ES-I3 (cell line): Measurements from ENCODE around the gene FAM53B.

Source experiments
- H3K36me3 ChIP-seq: 2 replicates; pipeline ENCODE4 v1.6.1; 2013; ENCODE audit warnings: mild to moderate bottlenecking, low read length, control low read depth, moderate library complexity; ENCODE audit not compliant: insufficient read depth
- H3K4me1 ChIP-seq: 2 replicates; pipeline ENCODE4 v1.6.1; 2013; ENCODE audit warnings: mild to moderate bottlenecking, control low read depth, low read length; ENCODE audit not compliant: insufficient read depth
- H3K9ac ChIP-seq: 2 replicates; pipeline ENCODE4 v1.6.1; 2013; ENCODE audit warnings: low read depth, mild to moderate bottlenecking, low read length, moderate library complexity
- H3K9me3 ChIP-seq: 2 replicates; pipeline ENCODE4 v1.6.1; 2013; ENCODE audit warnings: mild to moderate bottlenecking, low read length, moderate library complexity; ENCODE audit not compliant: control insufficient read depth, insufficient read depth

Gene FAM53B

DNA sequence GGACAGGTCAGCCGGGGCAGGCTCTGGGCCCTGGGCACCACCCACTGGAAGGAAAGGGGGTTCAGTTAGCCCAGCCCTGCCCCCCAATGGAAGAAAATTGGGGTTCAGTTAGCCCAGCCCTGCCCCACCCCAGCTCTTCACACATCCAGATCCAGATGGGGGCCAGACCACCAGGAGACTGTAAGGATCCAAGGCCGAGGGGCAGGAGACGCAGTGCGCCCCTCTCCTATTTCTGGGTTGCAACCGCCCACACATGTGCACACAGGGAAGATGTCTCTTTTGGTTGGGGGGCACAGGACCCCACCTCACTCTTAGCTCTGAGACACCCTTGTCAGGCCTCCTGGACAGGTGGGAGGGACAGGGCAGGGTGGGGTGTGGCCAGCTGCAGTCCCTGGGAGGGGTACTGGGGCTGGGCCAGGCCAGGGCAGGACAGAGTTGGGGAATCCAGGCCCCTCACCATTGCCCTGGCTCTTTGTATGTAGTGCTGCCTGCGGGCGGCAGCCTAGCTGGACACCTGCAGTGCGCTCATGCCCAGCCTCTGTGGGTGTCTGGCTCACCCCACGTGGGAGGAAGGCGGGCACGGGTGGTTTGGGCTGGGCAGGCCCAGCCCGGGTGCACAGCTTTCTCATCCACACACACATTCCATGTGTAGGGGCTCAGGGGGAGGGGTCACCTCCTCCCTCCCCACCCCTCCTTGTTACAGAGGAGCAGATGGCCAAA lies 141.4 kb downstream of the FAM53B start:
- no peaks in the 10 kb centered on the region for H3K4me1 ChIP-seq
- H3K9ac ChIP-seq = no peak overlapping the region
- H3K9me3 ChIP-seq = no peaks in the 10 kb centered on the region
- no peaks in the 10 kb centered on the region for H3K36me3 ChIP-seq

DNA sequence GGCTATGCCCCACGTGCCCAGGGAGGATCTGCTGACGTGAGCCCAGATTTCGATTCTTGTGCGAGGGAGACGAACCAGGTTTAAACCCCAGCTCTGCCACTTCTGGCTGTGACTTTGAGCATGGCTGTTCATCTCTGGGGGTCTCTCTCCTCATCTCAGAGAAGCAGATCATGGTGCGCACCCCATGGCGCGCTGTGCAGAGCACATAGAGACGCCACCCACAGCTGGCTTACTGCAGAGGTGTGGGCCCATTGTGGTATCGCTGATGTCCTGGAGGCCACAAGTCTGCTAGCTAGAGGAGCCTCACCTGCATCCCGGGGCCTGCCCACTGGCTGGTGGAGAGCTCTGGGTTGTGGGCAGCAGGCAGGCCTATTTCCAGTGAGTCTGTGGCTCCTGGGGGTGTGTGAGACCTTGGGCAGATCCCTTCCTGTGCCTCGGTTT lies 142.0 kb downstream of the FAM53B start:
- no peak overlapping the region for H3K9ac ChIP-seq
- no peaks in the 10 kb centered on the region for H3K4me1 ChIP-seq

DNA sequence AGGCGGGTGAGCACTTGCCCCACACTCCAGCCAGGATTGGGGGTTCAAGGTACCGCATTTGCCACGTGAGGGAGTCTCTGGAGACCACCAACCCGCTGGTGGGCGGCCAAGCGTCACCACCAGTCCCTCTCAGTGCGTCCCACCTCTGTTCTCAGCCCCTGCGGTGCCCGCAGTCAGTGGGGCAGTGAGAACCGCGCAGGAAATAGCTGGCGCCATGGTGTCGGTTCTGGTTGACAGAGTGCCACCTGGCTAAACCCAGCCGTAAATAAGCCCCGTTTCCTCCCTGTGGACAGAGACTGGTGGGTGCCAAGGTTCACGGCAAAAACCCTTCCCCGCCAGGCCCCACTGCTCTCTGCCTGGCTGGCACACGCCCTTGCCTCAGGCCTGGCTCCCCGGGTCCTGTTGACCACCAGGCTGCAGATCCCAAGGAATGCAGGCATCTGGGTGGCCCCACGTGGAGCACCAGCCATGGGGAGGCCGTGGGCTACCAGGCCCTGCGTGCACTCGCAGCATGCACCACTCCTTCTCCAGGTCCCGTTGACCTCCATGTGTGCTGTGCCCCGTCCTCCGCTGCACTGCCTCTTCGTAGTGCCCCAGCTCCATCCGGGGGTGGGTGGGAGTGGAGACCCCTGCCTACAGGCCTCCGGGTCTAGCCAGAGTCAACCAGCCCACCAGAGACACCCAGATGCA lies 142.6 kb downstream of the FAM53B start:
- no peak overlapping the region for H3K9ac ChIP-seq
- no peaks in the 10 kb centered on the region for H3K36me3 ChIP-seq
- H3K4me1 ChIP-seq = no peaks in the 10 kb centered on the region

More for the DNA sequence above, 142.0 kb downstream of the FAM53B start:
- no peaks in the 10 kb centered on the region for H3K9me3 ChIP-seq
- H3K36me3 ChIP-seq = no peaks in the 10 kb centered on the region

DNA sequence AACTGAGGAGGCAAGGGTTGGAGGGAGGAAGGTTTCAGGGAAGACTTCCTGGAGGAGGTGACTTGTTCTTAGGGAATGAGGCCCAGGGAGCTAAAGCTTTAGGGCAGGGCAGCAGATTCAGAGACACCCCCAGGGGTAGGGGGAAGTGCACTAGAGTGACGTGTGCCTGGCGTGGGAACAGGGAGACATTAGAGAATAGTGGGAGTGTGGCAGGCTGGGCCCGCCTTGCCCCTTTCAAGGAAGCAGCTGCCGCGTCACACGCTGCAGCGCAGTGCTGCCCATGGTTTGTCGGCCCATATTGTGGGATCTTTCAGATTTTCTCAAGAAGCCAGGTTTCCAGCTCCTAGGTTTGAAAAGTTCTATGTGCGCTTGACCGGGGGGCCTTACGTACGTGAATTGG lies 143.2 kb downstream of the FAM53B start:
- Histone ChIP-seq H3K9ac (no peak overlapping the region), H3K4me1 (no peaks in the 10 kb centered on the region), H3K9me3 (no peaks in the 10 kb centered on the region), H3K36me3 (no peaks in the 10 kb centered on the region)

More for the DNA sequence above, 142.6 kb downstream of the FAM53B start:
- no peaks in the 10 kb centered on the region for H3K9me3 ChIP-seq

DNA sequence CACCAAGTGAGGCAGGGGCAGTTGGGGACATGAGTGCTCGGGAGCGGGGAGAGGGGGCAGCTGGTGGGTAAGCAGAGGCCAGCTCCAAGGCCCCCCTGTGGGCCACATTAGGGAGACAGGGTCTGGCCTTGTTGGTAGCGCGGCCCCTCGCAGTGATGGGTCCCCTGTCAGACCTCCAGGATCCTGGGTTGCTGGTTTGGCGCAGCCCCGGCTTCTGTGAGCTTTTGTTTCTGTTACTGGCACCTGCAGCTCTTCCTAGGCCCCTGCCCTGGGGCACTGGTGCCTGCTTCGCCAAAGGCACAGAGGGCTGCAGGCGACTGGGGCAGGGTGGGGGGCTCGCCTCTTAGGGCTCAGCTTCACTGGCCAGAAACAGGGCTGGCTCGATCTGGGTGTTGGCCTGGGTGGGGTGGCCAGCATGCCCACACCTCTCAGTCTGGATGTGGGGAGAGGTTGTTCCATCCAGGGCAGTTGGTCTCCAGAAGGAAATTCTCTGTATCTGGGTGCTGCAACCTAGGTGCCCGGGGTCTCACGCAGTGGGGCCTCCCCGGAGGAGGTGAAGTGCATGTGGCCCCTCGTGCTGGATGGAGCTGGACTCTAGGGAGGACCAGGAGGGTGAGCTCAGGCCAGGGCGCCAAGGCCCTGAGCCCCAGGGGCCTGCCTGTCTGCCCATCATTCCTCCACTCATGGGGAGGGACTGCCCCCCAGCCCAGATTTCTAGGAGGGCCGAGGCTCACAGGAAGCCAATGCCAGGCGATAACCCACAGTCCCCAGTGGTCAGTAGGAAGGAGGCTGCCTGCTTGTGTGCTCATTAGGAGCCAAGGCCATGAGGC lies 143.9 kb downstream of the FAM53B start:
- H3K9ac ChIP-seq = no peak overlapping the region
- no peaks in the 10 kb centered on the region for H3K9me3 ChIP-seq
- H3K36me3 ChIP-seq = no peaks in the 10 kb centered on the region
- no peaks in the 10 kb centered on the region for H3K4me1 ChIP-seq

- no peaks in the 10 kb centered on the region for H3K36me3 ChIP-seq
- no peaks in the 10 kb centered on the region for H3K4me1 ChIP-seq
- H3K9ac ChIP-seq = no peak overlapping the region
- no peaks in the 10 kb centered on the region for H3K9me3 ChIP-seq
These were observed 144.6 kb downstream of the FAM53B start for GRCh38 chr10:124599588-124600050.

- H3K4me1 ChIP-seq = no peaks in the 10 kb centered on the region
- H3K36me3 ChIP-seq = no peaks in the 10 kb centered on the region
- H3K9ac ChIP-seq = no peak overlapping the region
- no peaks in the 10 kb centered on the region for H3K9me3 ChIP-seq
These were observed 145.2 kb downstream of the FAM53B start for GRCh38 chr10:124598773-124599587.

GRCh38 chr10:124598196-124598595 lies 146.0 kb downstream of the FAM53B start:
- H3K9me3 ChIP-seq = no peaks in the 10 kb centered on the region
- no peaks in the 10 kb centered on the region for H3K36me3 ChIP-seq
- no peak overlapping the region for H3K9ac ChIP-seq
- no peaks in the 10 kb centered on the region for H3K4me1 ChIP-seq

DNA sequence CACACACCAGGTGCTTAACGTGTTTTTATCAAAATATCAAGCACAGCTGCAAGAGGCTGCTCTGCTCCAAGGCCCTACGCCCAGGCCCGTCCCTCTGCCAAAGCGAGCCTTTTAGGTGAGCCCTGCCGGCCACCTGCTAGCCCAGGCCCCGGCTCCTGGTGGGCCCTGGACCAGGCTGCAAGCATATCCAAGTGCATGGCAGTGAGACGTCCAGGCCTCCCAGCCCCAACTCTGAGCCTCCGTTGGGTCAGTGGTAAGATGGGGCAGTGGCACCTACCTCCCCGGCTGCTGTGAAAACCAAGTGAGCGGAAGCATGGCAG lies 146.4 kb downstream of the FAM53B start:
- H3K4me1 ChIP-seq = no peaks in the 10 kb centered on the region
- no peaks in the 10 kb centered on the region for H3K36me3 ChIP-seq
- H3K9ac ChIP-seq = no peak overlapping the region
- H3K9me3 ChIP-seq = no peaks in the 10 kb centered on the region

DNA sequence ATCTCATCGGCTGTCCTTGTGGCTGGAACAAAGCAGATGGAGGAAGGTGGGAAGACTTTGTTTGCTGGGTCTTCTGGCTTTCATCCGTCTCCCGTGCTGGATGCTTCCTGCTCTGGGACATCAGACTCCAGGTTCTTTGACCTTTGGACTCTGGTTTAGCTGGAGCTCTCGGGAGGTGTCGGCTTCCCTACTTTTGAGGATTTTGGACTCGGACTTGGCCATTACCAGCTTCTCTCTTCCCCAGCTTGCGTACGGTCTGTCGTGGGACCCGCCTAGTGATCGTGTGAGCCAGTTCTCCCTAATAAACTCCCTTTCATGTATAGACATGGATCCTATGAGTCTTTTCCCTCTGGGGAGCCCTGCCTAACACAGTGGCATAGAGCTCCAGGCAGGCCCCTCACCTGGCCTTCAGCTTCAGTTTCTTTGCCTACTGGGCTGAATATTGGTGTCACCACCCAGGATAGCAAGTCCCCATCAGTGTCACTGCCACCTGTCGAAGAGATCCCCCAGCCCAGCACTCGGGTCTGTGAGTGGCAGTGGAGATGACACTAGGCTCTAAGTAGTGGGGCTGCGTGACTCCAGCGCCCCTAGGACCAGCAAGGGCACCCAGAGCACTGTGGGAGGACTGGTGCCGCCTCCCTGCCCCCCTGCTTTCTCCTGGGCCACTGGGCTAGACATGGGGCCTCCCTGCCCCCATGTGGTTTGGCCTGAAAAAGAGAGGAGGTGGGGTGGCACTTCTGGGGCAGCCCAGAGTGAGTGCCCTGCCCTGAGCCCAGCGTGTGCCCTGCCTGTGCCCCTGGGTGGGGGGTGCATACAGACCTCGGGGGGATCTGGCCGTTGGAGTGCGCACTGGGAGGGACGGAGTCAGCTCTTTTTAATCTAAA lies 147.0 kb downstream of the FAM53B start:
- Histone ChIP-seq H3K36me3 (no peaks in the 10 kb centered on the region), H3K9me3 (no peaks in the 10 kb centered on the region), H3K4me1 (no peaks in the 10 kb centered on the region), H3K9ac (no peak overlapping the region)

DNA sequence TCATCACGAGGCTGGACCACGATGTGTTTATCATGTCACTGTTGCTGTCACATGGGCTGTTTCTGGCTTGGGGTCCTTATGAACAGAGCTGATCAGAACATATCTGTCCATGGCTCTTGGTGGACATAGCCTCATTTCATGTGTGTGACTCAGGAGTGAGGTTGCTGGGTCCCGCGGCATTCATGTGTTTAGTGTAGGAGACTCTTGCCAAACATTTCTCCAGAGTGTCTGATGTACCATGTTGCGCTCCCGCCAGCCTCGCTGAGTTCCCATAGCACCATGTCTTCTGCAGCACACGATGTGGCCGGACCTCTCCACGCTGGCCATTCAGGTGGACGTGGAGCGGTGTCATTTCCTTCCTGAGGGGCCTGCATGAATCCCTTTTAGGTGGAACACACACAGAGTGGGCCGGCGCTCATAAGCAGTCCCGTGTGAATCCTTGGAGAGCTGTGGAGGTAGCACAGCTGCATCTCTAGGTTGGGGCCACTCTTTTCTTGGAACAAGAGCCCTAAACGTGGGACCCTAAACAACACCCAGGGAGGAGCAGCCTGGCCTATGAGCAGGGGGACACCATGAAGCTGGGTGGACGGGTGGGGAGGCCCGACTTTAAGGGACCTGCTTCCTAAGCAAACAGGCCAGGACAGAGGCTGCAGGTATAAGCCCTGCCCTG lies 147.9 kb downstream of the FAM53B start:
- H3K36me3 ChIP-seq = no peaks in the 10 kb centered on the region
- no peaks in the 10 kb centered on the region for H3K4me1 ChIP-seq
- H3K9me3 ChIP-seq = no peaks in the 10 kb centered on the region
- no peak overlapping the region for H3K9ac ChIP-seq

DNA sequence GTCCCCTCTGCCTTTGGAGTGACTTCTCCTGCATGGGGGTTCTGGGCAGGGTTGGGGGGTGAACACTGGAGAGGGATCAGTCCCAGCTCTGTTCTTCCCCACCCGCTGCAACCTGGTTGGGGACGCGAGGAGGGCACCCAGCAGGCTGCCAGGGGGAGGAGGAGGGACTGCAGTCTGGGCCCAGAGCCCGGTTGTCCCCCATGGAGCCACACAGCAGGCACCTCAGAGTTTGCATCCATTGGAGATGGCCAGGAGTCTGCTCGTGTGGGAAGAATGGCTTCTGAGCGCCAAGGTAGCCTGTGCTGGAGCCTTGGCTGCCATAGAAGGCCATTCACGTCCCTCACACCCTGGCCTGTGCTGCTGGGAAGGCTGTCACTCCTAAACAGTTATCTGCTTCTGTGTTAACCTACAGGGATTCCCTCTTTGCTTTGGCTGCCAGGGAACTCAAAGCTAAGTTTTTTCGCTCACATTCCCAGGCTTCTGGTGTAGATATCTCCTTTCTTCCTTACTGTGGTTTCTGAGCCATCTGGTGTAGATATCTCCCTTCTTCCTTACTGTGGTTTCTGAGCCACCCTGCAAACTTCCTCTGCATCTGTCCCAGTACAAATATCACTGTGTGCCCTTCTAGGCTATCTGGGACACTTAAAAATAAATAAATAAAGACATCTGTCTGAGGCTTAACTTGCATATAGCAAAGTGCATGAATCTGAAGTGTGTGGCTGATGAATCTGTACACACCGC lies 148.9 kb downstream of the FAM53B start:
- no peaks in the 10 kb centered on the region for H3K36me3 ChIP-seq
- H3K9me3 ChIP-seq = no peaks in the 10 kb centered on the region
- no peaks in the 10 kb centered on the region for H3K4me1 ChIP-seq
- no peak overlapping the region for H3K9ac ChIP-seq
